Activated CD8-positive, alpha-beta T cell treated with anti-CD3 and anti-CD28 coated beads for 36 hours (primary cell): ENCODE results near the gene GREB1. TPM values are rescaled to one million over a fixed set of nuclear protein-coding genes. Genes with fewer than 3 reads are reported as not detected.

ENCODE experiments used
- ATAC-seq: fragments of 200-7000 bp; cut with Tn5 transposase; one replicate; pipeline ENCODE4 v1.10.0; 2021; ENCODE audit warnings: mild to moderate bottlenecking, moderate library complexity
- CTCF ChIA-PET: fragments of 350-600 bp; sonication (Branson Sonifier 250); formaldehyde crosslinking; loops from one replicate; lab custom pipeline; 2021; ENCODE audit warnings: antibody characterized with exemption; lab: Charles Lee
- POLR2A ChIA-PET: fragments of 350-600 bp; sonication (Branson Sonifier 250); formaldehyde crosslinking; loops from one replicate; lab custom pipeline; 2021; ENCODE audit warnings: antibody characterized with exemption; lab: Charles Lee
- DNase-seq: peaks from one replicate; pipeline ENCODE4 v3.0.0-alpha.2; 2020
- H3K27ac Mint-ChIP-seq: one replicate; pipeline ENCODE4 v1.8.0; 2021; ENCODE audit warnings: mild to moderate bottlenecking, mixed read lengths
- H3K27me3 Mint-ChIP-seq: one replicate; pipeline ENCODE4 v1.8.0; 2021; ENCODE audit warnings: mixed read lengths
- H3K36me3 Mint-ChIP-seq: one replicate; pipeline ENCODE4 v1.8.0; 2021; ENCODE audit warnings: low read depth, mixed read lengths
- H3K4me1 Mint-ChIP-seq: one replicate; pipeline ENCODE4 v1.8.0; 2021; ENCODE audit warnings: low read depth, mixed read lengths
- H3K4me3 Mint-ChIP-seq: one replicate; pipeline ENCODE4 v1.8.0; 2021; ENCODE audit warnings: mild to moderate bottlenecking, moderate library complexity, mixed read lengths
- H3K9me3 Mint-ChIP-seq: one replicate; pipeline ENCODE4 v1.8.0; 2021; ENCODE audit warnings: mixed read lengths
- intact Hi-C: fragments of 100-400 bp; cut with micrococcal nuclease; formaldehyde crosslinking; loops from one replicate; pipeline ENCODE4 v1.10.0; 2022
- total RNA-seq, 2 experiments: library from RNA; stranded (reverse); gene quantifications; one replicate each; pipeline ENCODE4 v1.2.3, GENCODE V29; 2021
- TF ChIP-seq, protein P1 (sequence below): fragments of 200-600 bp; IDR thresholded peaks from one replicate; pipeline ENCODE4 v1.8.0; 2022; ENCODE audit warnings: antibody characterized with exemption, mild to moderate bottlenecking

The GREB1 gene
- total RNA-seq, 2 experiments from 2014 or later, result 1.5 TPM

- Mint-ChIP-seq H3K27ac (no peak overlapping the region), H3K27me3 (peaks cover 4% of the 10 kb centered on the region), H3K36me3 (no peaks in the 10 kb centered on the region), H3K4me1 (no peaks in the 10 kb centered on the region), H3K9me3 (no peaks in the 10 kb centered on the region), H3K4me3 (no peak overlapping the region)
- CTCF ChIA-PET, result no interaction called here
- no peak for ATAC-seq
- POLR2A ChIA-PET, result no interaction called here
- no peak for DNase-seq
- TF ChIP-seq, protein P1, sequence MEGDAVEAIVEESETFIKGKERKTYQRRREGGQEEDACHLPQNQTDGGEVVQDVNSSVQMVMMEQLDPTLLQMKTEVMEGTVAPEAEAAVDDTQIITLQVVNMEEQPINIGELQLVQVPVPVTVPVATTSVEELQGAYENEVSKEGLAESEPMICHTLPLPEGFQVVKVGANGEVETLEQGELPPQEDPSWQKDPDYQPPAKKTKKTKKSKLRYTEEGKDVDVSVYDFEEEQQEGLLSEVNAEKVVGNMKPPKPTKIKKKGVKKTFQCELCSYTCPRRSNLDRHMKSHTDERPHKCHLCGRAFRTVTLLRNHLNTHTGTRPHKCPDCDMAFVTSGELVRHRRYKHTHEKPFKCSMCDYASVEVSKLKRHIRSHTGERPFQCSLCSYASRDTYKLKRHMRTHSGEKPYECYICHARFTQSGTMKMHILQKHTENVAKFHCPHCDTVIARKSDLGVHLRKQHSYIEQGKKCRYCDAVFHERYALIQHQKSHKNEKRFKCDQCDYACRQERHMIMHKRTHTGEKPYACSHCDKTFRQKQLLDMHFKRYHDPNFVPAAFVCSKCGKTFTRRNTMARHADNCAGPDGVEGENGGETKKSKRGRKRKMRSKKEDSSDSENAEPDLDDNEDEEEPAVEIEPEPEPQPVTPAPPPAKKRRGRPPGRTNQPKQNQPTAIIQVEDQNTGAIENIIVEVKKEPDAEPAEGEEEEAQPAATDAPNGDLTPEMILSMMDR, result no peak
- intact Hi-C loops, result no loop called here
Measured at GRCh38 chr2:11642972-11643371, 109.1 kb downstream of the GREB1 start.

DNA sequence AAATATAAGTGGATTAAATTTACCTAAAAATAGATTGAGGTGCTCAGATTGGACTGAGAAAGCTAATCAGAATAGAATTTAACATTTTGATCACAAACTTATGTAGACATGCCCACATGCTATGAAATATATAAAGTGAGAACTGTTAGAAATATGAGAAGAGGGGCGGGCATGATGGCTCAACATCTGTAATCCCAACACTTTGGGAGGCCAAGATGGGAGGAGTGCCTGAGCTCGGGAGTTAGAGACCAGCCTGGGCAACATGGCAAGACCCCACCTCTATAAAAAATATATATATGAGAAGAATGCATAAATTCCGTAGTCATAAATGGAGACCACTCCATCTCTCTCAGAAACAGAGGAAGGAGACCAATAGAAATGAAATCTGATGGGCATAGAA, 110.4 kb downstream of the GREB1 start:
- TF ChIP-seq, protein P1, result no peak
- ATAC-seq, result no peak
- Mint-ChIP-seq H3K4me3 (no peak overlapping the region), H3K36me3 (no peaks in the 10 kb centered on the region), H3K27me3 (peaks cover 6% of the 10 kb centered on the region), H3K27ac (no peak overlapping the region), H3K9me3 (no peaks in the 10 kb centered on the region), H3K4me1 (no peaks in the 10 kb centered on the region)
- no peak for DNase-seq
- intact Hi-C loops, result no loop called here
- ChIA-PET POLR2A (no interaction called here), CTCF (no interaction called here)

DNA sequence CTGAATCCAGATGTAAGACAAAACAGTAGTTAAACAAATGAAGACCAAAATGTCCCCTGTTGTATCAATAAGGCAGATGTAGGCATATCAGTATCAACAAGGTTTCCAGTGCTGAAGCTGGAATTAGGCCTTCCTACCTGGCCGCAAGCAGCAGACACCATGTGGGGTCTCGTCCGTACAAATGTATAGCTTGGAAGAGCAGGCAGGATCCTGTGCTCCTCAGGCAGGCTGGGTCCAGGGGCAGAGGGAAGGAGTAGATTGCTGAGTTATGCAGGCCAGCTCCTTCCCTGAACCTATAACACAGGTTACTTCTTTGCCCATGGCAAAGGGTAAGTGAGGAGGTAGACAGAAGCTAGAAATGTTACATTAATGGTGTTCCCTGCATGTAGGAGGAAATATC, 112.7 kb downstream of the GREB1 start:
- intact Hi-C loops, result no loop called here

DNA sequence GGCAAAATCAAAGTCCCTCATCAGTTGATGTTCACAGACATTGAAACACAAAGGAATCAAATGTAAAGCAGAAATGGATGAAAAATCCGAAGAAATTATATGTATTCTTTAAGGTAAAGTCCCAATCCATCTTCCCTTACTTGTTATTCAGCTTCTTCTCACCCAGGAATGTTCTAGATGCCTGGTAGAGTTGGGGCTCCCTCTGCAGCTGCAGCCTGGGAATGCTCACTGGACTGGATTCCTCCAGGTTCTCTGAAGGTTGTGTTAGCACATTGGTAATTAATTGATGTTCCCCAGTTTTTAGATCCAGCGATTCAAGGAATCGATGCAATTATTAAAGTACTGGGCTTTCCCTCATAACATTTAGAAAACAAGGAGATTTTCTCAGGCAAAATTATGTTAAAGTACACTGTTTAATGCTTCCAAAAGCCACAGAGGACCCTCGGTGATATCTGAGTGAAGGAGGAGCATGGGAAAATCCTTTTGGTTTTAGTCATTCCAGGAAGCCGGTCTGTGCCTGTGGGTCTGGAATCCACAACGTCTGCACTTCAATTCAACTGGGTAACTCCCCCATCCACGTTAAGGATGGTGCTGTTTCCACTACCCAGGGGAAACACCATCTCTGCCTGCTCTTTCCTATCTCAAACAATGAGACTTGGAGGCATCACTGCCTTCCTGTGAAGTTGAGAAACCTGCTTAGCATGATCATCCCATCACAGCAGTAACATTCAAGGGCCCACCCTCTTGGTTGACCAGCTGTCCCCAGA, 114.2 kb downstream of the GREB1 start:
- H3K4me1 Mint-ChIP-seq, result peaks cover 6% of the 10 kb centered on the region
- no peaks in the 10 kb centered on the region for H3K36me3 Mint-ChIP-seq
- no peak for ATAC-seq
- peaks cover 2% of the 10 kb centered on the region for H3K27me3 Mint-ChIP-seq
- CTCF ChIA-PET, result no interaction called here
- no peaks in the 10 kb centered on the region for H3K9me3 Mint-ChIP-seq
- no peak for DNase-seq
- no peak overlapping the region for H3K4me3 Mint-ChIP-seq
- TF ChIP-seq, protein P1, result no peak
- intact Hi-C loops, result no loop called here
- POLR2A ChIA-PET, result interaction anchor here (1.0 kb wide), 1 partner anchor 9 kb away, joined by 3 read pairs; no protein-coding TSS in a partner anchor
- H3K27ac Mint-ChIP-seq, result no peak overlapping the region

More for the DNA sequence above, 112.7 kb downstream of the GREB1 start:
- ChIA-PET POLR2A (no interaction called here), CTCF (interaction anchor here (0.6 to 1.0 kb wide), 2 partner anchors 133 to 357 kb away, joined by 3 to 4 read pairs; no protein-coding TSS in a partner anchor)
- TF ChIP-seq, protein P1, result no peak
- Mint-ChIP-seq H3K4me3 (no peak overlapping the region), H3K4me1 (no peaks in the 10 kb centered on the region), H3K36me3 (no peaks in the 10 kb centered on the region), H3K9me3 (no peaks in the 10 kb centered on the region), H3K27ac (no peak overlapping the region), H3K27me3 (peaks cover 2% of the 10 kb centered on the region)
- ATAC-seq (no peak), DNase-seq (no peak)

DNA sequence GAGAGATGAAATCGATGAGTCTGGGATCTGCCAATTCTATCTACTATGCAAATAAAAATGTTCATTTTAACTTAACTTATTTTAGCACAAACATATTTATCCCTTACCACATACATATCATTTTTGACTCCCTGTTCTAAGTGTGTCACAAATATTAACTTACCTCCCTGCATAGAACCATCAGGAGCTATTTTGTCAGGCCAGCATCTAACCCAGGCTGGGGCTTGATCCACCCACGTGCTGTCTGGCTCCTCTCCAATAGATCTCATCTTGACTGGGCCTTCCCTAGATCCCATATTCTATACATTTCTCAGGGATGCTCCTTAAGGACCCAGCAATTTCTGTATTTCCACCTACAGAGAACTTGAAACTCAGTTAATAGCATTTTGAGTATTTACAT, 115.2 kb downstream of the GREB1 start:
- TF ChIP-seq, protein P1, result no peak
- H3K27me3 Mint-ChIP-seq, result peaks cover 2% of the 10 kb centered on the region
- ChIA-PET POLR2A (interaction anchor here (0.5 kb wide), 1 partner anchor 1346 kb away, joined by 3 read pairs; no protein-coding TSS in a partner anchor), CTCF (no interaction called here)
- no peaks in the 10 kb centered on the region for H3K36me3 Mint-ChIP-seq
- no peak overlapping the region for H3K27ac Mint-ChIP-seq
- ATAC-seq (no peak), DNase-seq (no peak)
- H3K9me3 Mint-ChIP-seq, result no peaks in the 10 kb centered on the region
- no peak overlapping the region for H3K4me3 Mint-ChIP-seq
- intact Hi-C loops, result no loop called here
- H3K4me1 Mint-ChIP-seq, result peaks cover 6% of the 10 kb centered on the region
